Caco-2 (cell line): ENCODE results near the gene RASIP1. TPM values are rescaled to one million over a fixed set of nuclear protein-coding genes. Genes with fewer than 3 reads are reported as not detected.
"Not testable (repeated sequence)": the region's sequence is repeated elsewhere in the genome, so short reads cannot be mapped to it uniquely, and the experiment has no call there.

ENCODE experiments used
- BruUV-seq: library from RNA; stranded (reverse); fragments of 400-500 nt; replicated peaks from 2 replicates; lab custom pipeline; 2021; lab: Mats Ljungman, UMichigan
- CTCF ChIA-PET: fragments of 300-600 bp; sonication (Branson Sonifier 250); formaldehyde crosslinking; loops from one replicate; lab custom pipeline; 2022; ENCODE audit warnings: antibody characterized with exemption; lab: Charles Lee
- POLR2A ChIA-PET: fragments of 300-600 bp; sonication (Branson Sonifier 250); formaldehyde crosslinking; loops from one replicate; lab custom pipeline; 2022; ENCODE audit warnings: antibody characterized with exemption; lab: Charles Lee
- DNase-seq, 2 experiments: peaks; one replicate each; pipeline versions ENCODE4 v3.0.0 to v3.0.0-alpha.2; 2020 to 2022
- H3K27me3 ChIP-seq: replicated peaks from 2 replicates; pipeline ENCODE4 v1.6.0; 2011; ENCODE audit warnings: low read length; ENCODE audit not compliant: control insufficient read depth, insufficient read depth
- H3K36me3 ChIP-seq: 2 replicates; pipeline ENCODE4 v1.5.1; 2011; ENCODE audit warnings: low read length; ENCODE audit not compliant: control insufficient read depth, insufficient read depth
- H3K4me1 ChIP-seq: fragments of 250-450 bp; sonication (Bioruptor Pico); 2 replicates; pipeline ENCODE4 v1.5.1; 2020; ENCODE audit warnings: mild to moderate bottlenecking
- H3K4me3 ChIP-seq: 2 replicates; pipeline ENCODE4 v1.5.1; 2011; ENCODE audit warnings: low read depth, mild to moderate bottlenecking, control low read depth, low read length
- H3K9me3 ChIP-seq: fragments of 250-450 bp; sonication (Bioruptor Pico); 2 replicates; pipeline ENCODE4 v1.5.1; 2020; ENCODE audit warnings: mild to moderate bottlenecking, moderate library complexity
- H3K27ac Mint-ChIP-seq: one replicate; pipeline ENCODE4 v1.8.0; 2022; ENCODE audit warnings: mixed read lengths; ENCODE audit not compliant: unreplicated experiment
- H3K27me3 Mint-ChIP-seq: one replicate; pipeline ENCODE4 v1.8.0; 2022; ENCODE audit warnings: mixed read lengths; ENCODE audit not compliant: insufficient read depth, unreplicated experiment
- H3K36me3 Mint-ChIP-seq: one replicate; pipeline ENCODE4 v1.8.0; 2022; ENCODE audit warnings: mild to moderate bottlenecking, mixed read lengths; ENCODE audit not compliant: insufficient read depth, unreplicated experiment
- H3K4me1 Mint-ChIP-seq: one replicate; pipeline ENCODE4 v1.8.0; 2022; ENCODE audit warnings: low read depth, mixed read lengths; ENCODE audit not compliant: unreplicated experiment
- H3K4me3 Mint-ChIP-seq: one replicate; pipeline ENCODE4 v1.8.0; 2022; ENCODE audit warnings: mild to moderate bottlenecking, moderate library complexity, mixed read lengths; ENCODE audit not compliant: unreplicated experiment
- H3K9me3 Mint-ChIP-seq: one replicate; pipeline ENCODE4 v1.8.0; 2022; ENCODE audit warnings: mixed read lengths; ENCODE audit not compliant: unreplicated experiment
- CTCF ChIP-seq, 2 experiments: fragments of 200-600 bp in 1 of 2; IDR thresholded peaks; 1 replicate in 1 of 2; 2 replicates in 1 of 2; pipeline versions ENCODE4 v1.5.1 to v1.8.0; 2011 to 2022; ENCODE audit warnings: antibody characterized with exemption in 1 of 2, control low read depth in 1 of 2, inconsistent platforms in 1 of 2, low read depth in 1 of 2, low read length in 1 of 2, mild to moderate bottlenecking in 1 of 2, moderate library complexity in 1 of 2; ENCODE audit not compliant: insufficient read depth in 1 of 2, severe bottlenecking in 1 of 2, unreplicated experiment in 1 of 2
- intact Hi-C: fragments of 100-400 bp; cut with micrococcal nuclease; formaldehyde crosslinking; loops from one replicate; pipeline ENCODE4 v1.10.0; 2022; ENCODE audit not compliant: unreplicated experiment
- total RNA-seq: library from RNA; stranded (reverse); gene quantifications from 2 replicates; pipeline ENCODE4 v1.2.3, GENCODE V29; 2022

Gene RASIP1
- total RNA-seq, 1 experiment from 2014 or later = 5.9 TPM

- no peaks in the 10 kb centered on the region for H3K27me3 ChIP-seq
- intact Hi-C loops = no loop called here
- POLR2A ChIA-PET = interaction anchor here (0.6 kb wide), 2 partner anchors 61 to 92 kb away, joined by 5 to 7 read pairs; no protein-coding TSS in a partner anchor
- peaks cover 17% of the 10 kb centered on the region for H3K4me1 ChIP-seq
- no peak overlapping the region for H3K4me3 Mint-ChIP-seq
- no peak for DNase-seq
- H3K27ac Mint-ChIP-seq = no peak overlapping the region
- no peak for TF ChIP-seq CTCF (IDR thresholded peaks at IDR 0.05; ENCODE audit: insufficient read depth in 1 of 2, low read depth in 1 of 2, low read length in 1 of 2, severe bottlenecking in 1 of 2, unreplicated experiment in 1 of 2)
- no peaks in the 10 kb centered on the region for H3K27me3 Mint-ChIP-seq
- CTCF ChIA-PET = no interaction called here
- no TSS peak for BruUV-seq
- peaks cover 7% of the 10 kb centered on the region for H3K4me1 Mint-ChIP-seq
- H3K9me3 Mint-ChIP-seq = no peaks in the 10 kb centered on the region
- H3K36me3 ChIP-seq = no peaks in the 10 kb centered on the region
- H3K4me3 ChIP-seq = no peak overlapping the region
- peaks cover 11% of the 10 kb centered on the region for H3K36me3 Mint-ChIP-seq
- no peaks in the 10 kb centered on the region for H3K9me3 ChIP-seq
These were observed 42.4 kb downstream of the RASIP1 start for GRCh38 chr19:48698046-48698445.

GRCh38 chr19:48696353-48697010, 43.9 kb downstream of the RASIP1 start:
- no peak for TF ChIP-seq CTCF (IDR thresholded peaks at IDR 0.05; ENCODE audit: insufficient read depth in 1 of 2, low read depth in 1 of 2, low read length in 1 of 2, severe bottlenecking in 1 of 2, unreplicated experiment in 1 of 2)
- peak overlapping the region; percentile 72 for H3K4me3 ChIP-seq
- H3K4me3 Mint-ChIP-seq = peak overlapping the region; percentile 99
- H3K27me3 Mint-ChIP-seq = no peaks in the 10 kb centered on the region
- H3K27me3 ChIP-seq = no peaks in the 10 kb centered on the region
- H3K4me1 ChIP-seq = peaks cover 17% of the 10 kb centered on the region
- intact Hi-C loops = loop anchor here (1.0 kb wide), 2 partner anchors 21 to 42 kb away; no protein-coding TSS in a partner anchor
- peak in 1 of 2 experiments; percentile 38 for DNase-seq
- CTCF ChIA-PET = interaction anchor here (0.6 to 2.3 kb wide), 10 partner anchors 12 to 274 kb away, joined by 3 to 21 read pairs (median 4); partner anchors contain the start of gene CA11
- BruUV-seq = TSS peak; percentile 51
- H3K36me3 ChIP-seq = no peaks in the 10 kb centered on the region
- H3K4me1 Mint-ChIP-seq = peaks cover 7% of the 10 kb centered on the region
- H3K9me3 ChIP-seq = no peaks in the 10 kb centered on the region
- no peaks in the 10 kb centered on the region for H3K9me3 Mint-ChIP-seq
- peak overlapping the region; percentile 90 for H3K27ac Mint-ChIP-seq
- peaks cover 11% of the 10 kb centered on the region for H3K36me3 Mint-ChIP-seq
- POLR2A ChIA-PET = interaction anchor here (0.6 to 2.1 kb wide), 7 partner anchors 16 to 237 kb away, joined by 3 to 24 read pairs (median 9); partner anchors contain the start of genes DHDH and PPP1R15A

- H3K4me1 Mint-ChIP-seq = peaks cover 7% of the 10 kb centered on the region
- peaks cover 9% of the 10 kb centered on the region for H3K36me3 Mint-ChIP-seq
- ChIA-PET POLR2A (interaction anchor here (0.5 to 2.1 kb wide), 6 partner anchors 9 to 176 kb away, joined by 3 to 12 read pairs (median 8); partner anchors contain the start of gene PPP1R15A), CTCF (interaction anchor here (0.6 to 2.3 kb wide), 9 partner anchors 11 to 281 kb away, joined by 3 to 21 read pairs (median 7); partner anchors contain the start of gene CA11)
- peak; percentile 88 to 91 for DNase-seq
- no peaks in the 10 kb centered on the region for H3K27me3 Mint-ChIP-seq
- TF ChIP-seq CTCF (IDR thresholded peaks at IDR 0.05; ENCODE audit: insufficient read depth in 1 of 2, low read depth in 1 of 2, low read length in 1 of 2, severe bottlenecking in 1 of 2, unreplicated experiment in 1 of 2) = no peak
- peak within 1 kb of the TSS; percentile 99 for H3K4me3 Mint-ChIP-seq
- Histone ChIP-seq H3K27me3 (no peaks in the 10 kb centered on the region), H3K36me3 (no peaks in the 10 kb centered on the region), H3K4me3 (peak within 1 kb of the TSS; percentile 72), H3K4me1 (peaks cover 17% of the 10 kb centered on the region), H3K9me3 (no peaks in the 10 kb centered on the region)
- intact Hi-C loops = loop anchor here (1.0 kb wide), 3 partner anchors 18 to 42 kb away; no protein-coding TSS in a partner anchor
- peak within 1 kb of the TSS; percentile 90 for H3K27ac Mint-ChIP-seq
- no TSS peak for BruUV-seq
- no peaks in the 10 kb centered on the region for H3K9me3 Mint-ChIP-seq
These were observed 44.6 kb downstream of the RASIP1 start, which contains the start of gene FUT2 for GRCh38 chr19:48695743-48696352. FUT2 (plus strand) TSS chr19:48695971; CDS start chr19:48702957, 6,986 bp downstream.

GRCh38 chr19:48693629-48694028, 46.8 kb downstream of the RASIP1 start:
- BruUV-seq, H3K4me3 Mint-ChIP-seq, DNase-seq, H3K27me3 ChIP-seq, intact Hi-C loops, H3K4me1 Mint-ChIP-seq, H3K9me3 ChIP-seq, H3K9me3 Mint-ChIP-seq, H3K36me3 Mint-ChIP-seq, H3K4me3 ChIP-seq, H3K36me3 ChIP-seq, POLR2A ChIA-PET, H3K27ac Mint-ChIP-seq, H3K27me3 Mint-ChIP-seq: not testable (repeated sequence)
- CTCF ChIA-PET = interaction anchor here (1.4 kb wide), 1 partner anchor 48 kb away, joined by 5 read pairs; the partner anchor contains the start of gene CA11
- peaks cover 17% of the 10 kb centered on the region for H3K4me1 ChIP-seq
